Embryonic facial prominence (tissue), 1 donor: Measurements from ENCODE around the gene ELP4.
"Not testable (repeated sequence)": the region's sequence is repeated elsewhere in the genome, so short reads cannot be mapped to it uniquely, and the experiment has no call there.

Experiments used
- DNase-seq: peaks from one replicate; pipeline ENCODE4 v3.0.0-alpha.2; 2016; ENCODE audit errors: extremely low spot score

The ELP4 gene

GRCh38 chr11:31555938-31556337, 46.4 kb downstream of the ELP4 start:
- DNase-seq = no peak

GRCh38 chr11:31558001-31558400, 48.4 kb downstream of the ELP4 start:
- DNase-seq = no peak

- no peak for DNase-seq
Observed at GRCh38 chr11:31560842-31561476, 51.4 kb downstream of the ELP4 start.

- DNase-seq = not testable (repeated sequence)
Observed at GRCh38 chr11:31564517-31564916, 55.0 kb downstream of the ELP4 start.

DNA sequence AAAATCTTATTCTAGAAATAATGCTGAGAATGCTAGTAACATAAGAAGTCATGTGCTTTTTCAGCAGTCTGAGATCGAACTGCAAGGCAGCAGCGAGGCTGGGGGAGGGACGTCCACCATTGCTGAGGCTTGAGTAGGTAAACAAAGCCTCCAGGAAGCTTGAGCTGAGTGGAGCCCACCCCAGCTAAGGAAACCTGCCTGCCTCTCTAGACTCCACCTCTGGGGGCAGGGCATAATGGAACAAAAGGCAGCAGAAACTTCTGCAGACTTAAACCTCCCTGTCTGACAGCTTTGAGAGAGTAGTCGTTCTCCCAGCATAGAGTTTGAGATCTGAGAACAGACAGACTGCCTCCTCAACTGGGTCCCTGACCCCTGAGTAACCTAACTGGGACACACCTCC, 64.6 kb downstream of the ELP4 start:
- DNase-seq = not testable (repeated sequence)

- not testable (repeated sequence) for DNase-seq
Observed at GRCh38 chr11:31575764-31576163, 66.2 kb downstream of the ELP4 start.

- not testable (repeated sequence) for DNase-seq
Observed at GRCh38 chr11:31579412-31579811, 69.8 kb downstream of the ELP4 start.

GRCh38 chr11:31582697-31583096, 73.1 kb downstream of the ELP4 start:
- DNase-seq = no peak

GRCh38 chr11:31598454-31598853, 88.9 kb downstream of the ELP4 start:
- no peak for DNase-seq

DNA sequence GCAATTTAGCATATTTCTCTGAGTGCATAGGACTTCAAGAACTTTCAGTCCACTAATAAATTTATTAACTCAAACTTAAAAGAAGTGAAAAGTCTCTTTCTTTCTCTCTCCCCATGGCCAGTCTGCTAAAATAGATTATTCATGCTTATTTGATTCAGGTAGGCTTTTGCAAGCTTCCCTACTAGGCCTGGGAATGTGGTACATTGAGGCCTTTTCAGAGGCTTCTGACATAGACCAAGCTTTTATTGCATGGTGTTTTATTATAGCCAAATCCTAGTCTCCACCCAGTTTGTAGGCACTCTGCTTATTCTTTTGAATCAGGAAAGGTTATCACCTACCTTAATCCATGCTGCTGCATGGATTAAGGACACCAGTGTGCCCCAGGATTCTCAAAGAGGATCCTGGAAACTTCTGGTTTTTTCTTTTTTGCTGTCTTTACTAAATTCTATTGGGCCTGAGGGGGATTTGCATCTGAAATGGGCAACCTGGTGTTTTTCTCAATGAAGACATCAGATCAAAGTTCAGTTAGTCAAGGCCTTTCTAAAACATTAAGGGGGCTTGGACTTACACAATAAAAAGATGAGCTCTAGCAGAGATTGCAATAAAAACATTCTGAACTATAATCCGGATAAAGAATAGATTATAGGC, 92.2 kb downstream of the ELP4 start:
- no peak for DNase-seq

DNA sequence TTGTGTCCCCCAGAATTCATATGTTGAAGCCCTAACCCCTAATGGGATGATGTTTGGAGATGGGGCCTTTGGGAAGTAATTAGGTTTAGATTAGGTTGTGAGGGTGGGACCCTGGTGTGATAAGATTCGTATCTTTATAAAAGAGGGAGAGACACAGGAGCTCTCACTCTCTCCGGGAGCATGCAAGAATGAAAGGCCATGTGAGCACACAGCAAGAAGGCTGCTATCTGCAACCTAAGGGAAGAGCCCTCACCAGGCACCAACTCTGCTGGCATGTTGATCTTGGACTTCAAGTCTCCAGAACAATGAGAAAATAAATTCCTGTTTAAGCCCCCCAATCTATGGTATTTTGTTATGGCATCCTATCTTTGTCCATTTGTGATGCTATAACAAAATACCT, 97.3 kb downstream of the ELP4 start:
- no peak for DNase-seq

DNA sequence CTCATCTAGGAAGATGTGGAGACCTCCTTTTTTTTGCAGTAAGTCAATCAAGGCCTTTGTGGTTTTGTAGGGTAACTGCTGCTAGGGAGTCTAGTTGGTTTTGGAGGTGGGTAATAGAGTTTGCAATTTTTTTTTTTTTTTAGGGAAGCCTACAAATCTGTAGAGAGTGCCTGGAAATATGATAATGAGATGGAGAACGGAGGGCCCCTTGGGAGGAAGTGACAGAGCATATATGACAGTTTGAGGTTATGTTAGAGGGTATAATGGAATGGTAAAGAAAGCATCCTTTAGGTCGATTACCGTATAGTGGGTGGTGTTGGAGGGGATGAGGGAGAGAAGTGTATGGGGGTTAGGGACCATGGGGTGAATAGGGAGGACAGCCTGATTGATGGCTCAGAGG, 98.3 kb downstream of the ELP4 start:
- DNase-seq = no peak

DNA sequence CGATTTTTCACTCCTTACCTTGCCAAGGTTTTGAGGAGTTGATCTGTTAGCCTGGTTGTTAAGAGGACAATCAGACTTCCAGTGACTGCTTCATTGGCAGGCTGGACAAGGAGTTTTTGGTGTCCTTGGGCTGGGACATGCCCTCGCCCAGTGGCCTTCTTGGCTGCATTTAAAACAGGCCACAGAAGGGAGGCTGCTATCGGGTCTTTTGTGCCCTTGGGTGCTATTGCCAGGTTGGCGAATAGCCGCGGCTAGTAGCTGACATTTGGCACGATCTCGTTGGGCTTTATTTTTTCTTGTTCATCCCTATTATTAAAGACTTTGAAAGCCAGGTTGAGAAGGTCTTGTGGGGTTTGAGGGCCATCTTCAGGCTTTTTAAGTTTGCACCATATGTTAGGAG, 99.4 kb downstream of the ELP4 start:
- DNase-seq = no peak

DNA sequence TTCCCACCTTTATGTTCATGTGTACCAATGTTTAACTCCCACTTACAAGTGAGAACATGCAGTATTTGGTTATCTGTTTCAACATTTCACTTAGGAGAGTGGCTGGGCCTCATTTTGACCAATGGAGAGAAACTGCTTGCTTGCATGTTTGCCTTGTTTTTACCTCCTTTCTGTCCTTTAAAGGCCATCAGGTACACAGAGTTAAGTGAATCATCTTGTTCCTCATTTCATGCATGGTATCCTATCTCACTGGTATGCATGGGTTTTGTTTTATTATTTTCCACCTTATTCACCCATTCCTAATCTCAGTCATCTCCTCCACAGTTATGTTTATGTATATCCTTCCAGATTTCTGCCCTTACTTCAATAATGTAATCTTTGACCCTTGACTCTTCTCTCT, 101.0 kb downstream of the ELP4 start:
- no peak for DNase-seq

DNA sequence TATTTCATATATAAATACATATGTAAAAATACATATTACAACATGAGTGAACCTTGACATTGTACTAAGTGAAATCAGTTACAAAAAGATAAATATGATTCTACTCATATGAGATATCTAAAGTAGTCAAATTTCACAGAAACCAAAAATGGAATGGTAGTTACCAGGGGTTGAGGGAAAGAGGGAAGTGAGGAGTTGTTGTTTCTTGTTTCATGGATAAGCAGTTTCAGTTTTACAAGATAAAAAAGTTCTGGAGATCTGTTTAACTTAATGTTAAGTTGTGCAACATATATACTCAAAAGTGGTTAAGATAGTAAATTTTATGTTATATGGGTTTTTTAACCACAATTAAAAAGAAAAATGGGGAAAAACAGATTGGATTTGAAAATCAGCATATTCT, 107.7 kb downstream of the ELP4 start:
- no peak for DNase-seq

- DNase-seq = no peak
Observed at GRCh38 chr11:31619980-31620379, 110.4 kb downstream of the ELP4 start.

DNA sequence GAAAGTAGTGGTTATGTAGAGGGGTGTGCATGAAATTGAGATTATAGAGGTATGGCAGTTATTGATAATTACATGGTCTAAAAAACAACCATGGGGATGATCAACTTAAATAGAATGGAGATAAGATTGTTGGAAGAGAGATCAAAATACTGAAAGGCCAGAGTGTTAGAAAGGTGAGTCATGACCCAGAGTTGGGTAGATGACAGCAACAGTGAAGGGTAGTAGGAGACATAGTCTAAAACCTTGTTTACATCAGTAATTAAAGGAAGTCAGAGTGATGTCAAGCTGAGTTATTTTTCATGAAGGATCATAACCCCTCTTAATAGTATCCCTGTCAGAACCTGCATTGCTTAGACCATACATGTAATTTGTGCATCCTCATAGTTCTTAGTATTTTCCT, 110.9 kb downstream of the ELP4 start:
- no peak for DNase-seq

- DNase-seq = no peak
Observed at GRCh38 chr11:31625868-31626267, 116.3 kb downstream of the ELP4 start.

GRCh38 chr11:31628111-31628510, 118.5 kb downstream of the ELP4 start:
- DNase-seq = no peak

DNA sequence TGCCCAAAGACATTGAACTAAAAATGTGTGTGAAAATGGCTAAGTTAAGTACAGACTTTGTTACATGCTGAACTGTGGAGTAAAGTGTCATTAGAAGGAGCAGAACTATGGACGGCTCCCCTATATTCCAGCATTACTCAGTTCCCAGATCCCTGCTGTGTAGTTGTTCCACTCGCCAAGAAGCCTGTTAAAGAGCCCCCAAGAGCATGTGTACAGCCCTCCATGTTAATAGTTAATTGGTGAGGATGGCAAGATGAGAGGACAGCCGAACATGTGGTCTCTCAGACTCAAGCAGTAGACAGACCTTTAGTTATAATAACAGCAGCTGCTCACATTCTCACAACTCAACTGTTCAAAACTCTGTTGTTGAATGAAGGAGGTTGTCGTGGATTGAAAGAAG, 127.4 kb downstream of the ELP4 start:
- no peak for DNase-seq

DNA sequence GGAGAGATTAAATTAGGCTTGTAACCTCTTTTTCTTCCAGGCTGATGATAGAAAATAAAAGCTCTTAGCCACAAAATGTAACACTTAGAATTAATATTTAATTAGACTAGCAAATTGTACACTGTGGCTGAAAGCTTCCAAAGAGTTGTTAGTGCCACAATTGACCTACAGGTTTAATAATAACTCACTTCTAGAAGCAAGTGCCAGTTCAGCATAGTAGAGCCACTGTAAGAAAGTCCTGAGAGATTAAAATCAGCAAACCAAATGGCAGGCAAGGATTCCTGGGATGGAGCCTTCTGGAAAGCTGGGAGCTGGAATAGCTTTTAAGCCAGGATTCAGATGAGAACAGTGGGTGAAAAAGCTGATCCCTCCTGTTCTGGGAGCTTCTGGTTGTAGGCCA, 131.0 kb downstream of the ELP4 start:
- DNase-seq = no peak

GRCh38 chr11:31641477-31642062, 132.0 kb downstream of the ELP4 start:
- no peak for DNase-seq

GRCh38 chr11:31643857-31644256, 134.3 kb downstream of the ELP4 start:
- no peak for DNase-seq
